Small intestine (tissue), 7 donors: ENCODE measurements around the gene CUL7. TPM values are rescaled to one million over a fixed set of nuclear protein-coding genes. Genes with fewer than 3 reads are reported as not detected.
A peak's percentile ranks its signal among the peaks of the same experiment; 100 is the strongest.

Experiments
- DNase-seq, 2 donors: peaks; one replicate each; pipeline versions ENCODE4 v3.0.0 to v3.0.0-alpha.2; 2013
- FAIRE-seq: peaks from 2 replicates; lab custom pipeline; 2012; peaks lifted over from hg19 to GRCh38; lab: Jason Lieb, UNC
- H3K27ac ChIP-seq, 3 donors: one replicate each; pipeline ENCODE4 v1.5.1; 2013; ENCODE audit warnings: low read length in 2 of 3, mild to moderate bottlenecking in 2 of 3, control low read depth in 1 of 3, inconsistent platforms in 1 of 3, low read depth in 1 of 3, moderate library complexity in 1 of 3
- H3K27me3 ChIP-seq, 3 donors: one replicate each; pipeline ENCODE4 v1.6.1; 2013; ENCODE audit warnings: low read length in 3 of 3, inconsistent platforms in 1 of 3; ENCODE audit not compliant: control insufficient read depth in 3 of 3, insufficient read depth in 3 of 3
- H3K36me3 ChIP-seq, 3 donors: one replicate each; pipeline ENCODE4 v1.6.1; 2013; ENCODE audit warnings: low read length in 3 of 3, inconsistent platforms in 1 of 3, low read depth in 1 of 3, mild to moderate bottlenecking in 1 of 3, moderate library complexity in 1 of 3; ENCODE audit not compliant: control insufficient read depth in 3 of 3, insufficient read depth in 2 of 3
- H3K4me1 ChIP-seq, 3 donors: one replicate each; pipeline ENCODE4 v1.6.1; 2013; ENCODE audit warnings: low read length in 2 of 3, inconsistent platforms in 1 of 3, low read depth in 1 of 3, mild to moderate bottlenecking in 1 of 3, moderate library complexity in 1 of 3; ENCODE audit not compliant: control insufficient read depth in 3 of 3, insufficient read depth in 2 of 3
- H3K4me3 ChIP-seq, 3 donors: one replicate each; pipeline ENCODE4 v1.5.1; 2013; ENCODE audit warnings: low read length in 3 of 3, control low read depth in 1 of 3, inconsistent platforms in 1 of 3, low read depth in 1 of 3, mild to moderate bottlenecking in 1 of 3, moderate library complexity in 1 of 3
- H3K9me3 ChIP-seq, 2 donors: one replicate each; pipeline ENCODE4 v1.6.1; 2013; ENCODE audit warnings: low read depth in 1 of 2, low read length in 1 of 2; ENCODE audit not compliant: control insufficient read depth in 2 of 2, insufficient read depth in 1 of 2
- WGBS, 3 donors: extraction: QIAGEN DNeasy Blood & Tissue Kit; methylation state at CpG; one replicate each; pipeline ENCODE4 v1.1.7; 2013; 5-methylcytosine and 5-hydroxymethylcytosine counted together
- polyA plus RNA-seq, 4 donors: library from polyadenylated mRNA; stranded (reverse) in 3 of 4; unstranded in 1 of 4; fragments of 200-250 nt in 3 of 4; fragments of 120-200 nt in 1 of 4; gene quantifications; one replicate each; pipeline versions ENCODE4 v1.2.1 to v1.2.3, GENCODE V29; 2013
- donor health status: healthy with polysubstance abuse.
- donor health status: control.
- donor health status: control.
- donor health status: Bipolar disorder and iron deficiency.
- donor health status: healthy.

Gene CUL7
- polyA plus RNA-seq, 4 donors, result 5.7 to 41.8 (median 6.7) TPM

GRCh38 chr6:43036712-43037111 lies 16.9 kb downstream of the CUL7 start:
- no peak for DNase-seq
- WGBS, 3 donors, result 92 to 97% (median 94%) methylated on average over 9 of the region's 9 CpGs
- no peak overlapping the region for H3K27ac ChIP-seq
- no peaks in the 10 kb centered on the region for H3K27me3 ChIP-seq
- no peaks in the 10 kb centered on the region for H3K9me3 ChIP-seq
- peaks cover 7 to 80% (median 15%) of the 10 kb centered on the region in 3 donors for H3K36me3 ChIP-seq
- FAIRE-seq, result no peak
- peaks cover 0 to 22% (median 0%) of the 10 kb centered on the region in 3 donors for H3K4me1 ChIP-seq
- H3K4me3 ChIP-seq, result no peak overlapping the region

- 64 to 71% (median 70%) methylated on average over 4 of the region's 4 CpGs for WGBS, 3 donors
- peak overlapping the region in 1 of 3 donors; percentile 81 for H3K27ac ChIP-seq
- DNase-seq (peak in 1 of 2 donors; percentile 77), FAIRE-seq (no peak)
- H3K4me3 ChIP-seq, result no peak overlapping the region
- H3K9me3 ChIP-seq, result no peaks in the 10 kb centered on the region
- H3K4me1 ChIP-seq, result peaks cover 0 to 22% (median 0%) of the 10 kb centered on the region in 3 donors
- no peaks in the 10 kb centered on the region for H3K27me3 ChIP-seq
- H3K36me3 ChIP-seq, result peaks cover 7 to 75% (median 15%) of the 10 kb centered on the region in 3 donors
Observed at GRCh38 chr6:43035495-43036194, 18.0 kb downstream of the CUL7 start.

- DNase-seq (peak in 1 of 2 donors; percentile 54), FAIRE-seq (no peak)
- H3K27ac ChIP-seq, result peak overlapping the region in 1 of 3 donors; percentile 57
- H3K4me3 ChIP-seq, result no peak overlapping the region
- peaks cover 0 to 22% (median 0%) of the 10 kb centered on the region in 3 donors for H3K4me1 ChIP-seq
- H3K27me3 ChIP-seq, result no peaks in the 10 kb centered on the region
- peaks cover 7 to 73% (median 18%) of the 10 kb centered on the region in 3 donors for H3K36me3 ChIP-seq
- 86 to 98% (median 89%) methylated on average over 2 of the region's 2 CpGs for WGBS, 3 donors
- H3K9me3 ChIP-seq, result no peaks in the 10 kb centered on the region
Observed at GRCh38 chr6:43034190-43034525, 19.5 kb downstream of the CUL7 start.

- H3K27me3 ChIP-seq, result no peaks in the 10 kb centered on the region
- no peaks in the 10 kb centered on the region for H3K9me3 ChIP-seq
- H3K4me1 ChIP-seq, result peaks cover 0 to 22% (median 0%) of the 10 kb centered on the region in 3 donors
- H3K36me3 ChIP-seq, result peaks cover 7 to 73% (median 20%) of the 10 kb centered on the region in 3 donors
- WGBS, 3 donors, result 86 to 93% (median 90%) methylated on average over 2 of the region's 2 CpGs
- H3K4me3 ChIP-seq, result no peak overlapping the region
- DNase-seq, result no peak
- no peak for FAIRE-seq
- peak overlapping the region in 1 of 3 donors; percentile 57 for H3K27ac ChIP-seq
Observed at GRCh38 chr6:43033496-43034189, 20.0 kb downstream of the CUL7 start.

GRCh38 chr6:43032326-43032725 lies 21.3 kb downstream of the CUL7 start:
- no peak overlapping the region for H3K4me3 ChIP-seq
- no peaks in the 10 kb centered on the region for H3K9me3 ChIP-seq
- DNase-seq (no peak), FAIRE-seq (no peak)
- H3K36me3 ChIP-seq, result peaks cover 13 to 71% (median 22%) of the 10 kb centered on the region in 3 donors
- H3K27me3 ChIP-seq, result no peaks in the 10 kb centered on the region
- no peak overlapping the region for H3K27ac ChIP-seq
- peaks cover 0 to 22% (median 0%) of the 10 kb centered on the region in 3 donors for H3K4me1 ChIP-seq
- 79 to 93% (median 87%) methylated on average over 4 of the region's 4 CpGs for WGBS, 3 donors

- peaks cover 16 to 72% (median 28%) of the 10 kb centered on the region in 3 donors for H3K36me3 ChIP-seq
- no peaks in the 10 kb centered on the region for H3K9me3 ChIP-seq
- peaks cover 0 to 8% (median 0%) of the 10 kb centered on the region in 3 donors for H3K4me1 ChIP-seq
- no peak overlapping the region for H3K27ac ChIP-seq
- WGBS, 3 donors, result 93 to 96% (median 93%) methylated on average over 9 of the region's 9 CpGs
- no peak overlapping the region for H3K4me3 ChIP-seq
- no peaks in the 10 kb centered on the region for H3K27me3 ChIP-seq
- FAIRE-seq (no peak), DNase-seq (no peak)
Observed at GRCh38 chr6:43029120-43029519, 24.5 kb downstream of the CUL7 start.

- H3K27me3 ChIP-seq, result no peaks in the 10 kb centered on the region
- H3K4me3 ChIP-seq, result no peak overlapping the region
- H3K4me1 ChIP-seq, result peaks cover 0 to 7% (median 2%) of the 10 kb centered on the region in 3 donors
- no peaks in the 10 kb centered on the region for H3K9me3 ChIP-seq
- DNase-seq (no peak), FAIRE-seq (no peak)
- no peak overlapping the region for H3K27ac ChIP-seq
- 80 to 88% (median 81%) methylated on average over 5 of the region's 5 CpGs for WGBS, 3 donors
- peaks cover 13 to 72% (median 26%) of the 10 kb centered on the region in 3 donors for H3K36me3 ChIP-seq
Observed at GRCh38 chr6:43026365-43026764, 27.3 kb downstream of the CUL7 start.

- Histone ChIP-seq H3K4me3 (no peak overlapping the region), H3K27me3 (no peaks in the 10 kb centered on the region), H3K27ac (no peak overlapping the region), H3K9me3 (no peaks in the 10 kb centered on the region), H3K4me1 (peaks cover 0 to 15% (median 2%) of the 10 kb centered on the region in 3 donors), H3K36me3 (peaks cover 13 to 75% (median 22%) of the 10 kb centered on the region in 3 donors)
- FAIRE-seq (no peak), DNase-seq (no peak)
- 93 to 95% (median 94%) methylated on average over 2 of the region's 2 CpGs for WGBS, 3 donors
Observed at GRCh38 chr6:43024436-43024835, 29.2 kb downstream of the CUL7 start.
